Activated T-helper 1 cell treated with anti-CD3 and anti-CD28 coated beads, Interleukin-2, amount 50 U/mL, for 16 hours (primary cell): ENCODE results near the gene TESK2.
"Not testable (repeated sequence)": the region's sequence is repeated elsewhere in the genome, so short reads cannot be mapped to it uniquely, and the experiment has no call there.

Experiments used
- DNase-seq, 2 donors: peaks; one replicate each; pipeline ENCODE4 v3.0.0-alpha.2; 2020; ENCODE audit warnings: low read depth in 1 of 2, low spot score in 1 of 2

TESK2 gene

DNA sequence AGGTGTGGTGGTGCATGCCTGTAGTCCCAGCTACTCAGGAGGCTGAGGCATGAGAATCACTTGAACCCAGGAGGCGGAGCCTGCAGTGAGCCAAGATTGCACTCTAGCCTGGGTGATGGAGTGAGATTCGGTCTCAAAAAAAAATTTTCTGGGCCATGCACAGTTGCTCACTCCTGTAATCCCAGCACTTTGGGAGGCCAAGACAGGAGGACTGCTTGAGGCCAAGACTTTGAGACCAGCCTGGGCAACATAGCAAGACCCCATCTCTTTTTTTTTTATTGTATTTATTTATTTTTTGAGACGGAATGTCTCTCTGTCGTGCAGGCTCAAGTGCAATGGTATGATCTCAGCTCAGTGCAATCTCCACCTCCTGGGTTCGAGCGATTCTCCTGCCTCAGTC lies 16.8 kb downstream of the TESK2 start:
- DNase-seq: not testable (repeated sequence)

DNA sequence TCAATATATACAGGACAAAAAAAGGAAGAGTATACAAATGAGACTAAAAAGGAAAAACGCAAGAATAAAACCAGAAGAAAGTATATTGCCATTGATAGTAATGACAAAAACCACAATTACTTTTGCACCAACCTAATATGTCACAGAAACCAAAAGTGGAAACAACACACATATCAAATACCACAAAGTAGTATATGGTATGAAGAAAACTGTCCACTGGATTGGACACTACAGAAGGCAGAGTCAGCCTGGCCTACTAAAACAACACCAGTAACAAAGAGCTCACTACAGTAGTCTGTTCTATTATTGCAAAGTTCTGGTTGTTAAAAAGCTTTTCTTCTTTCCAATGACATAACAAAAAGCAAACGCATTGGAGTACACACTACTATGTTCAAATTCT lies 17.7 kb downstream of the TESK2 start:
- no peak for DNase-seq

DNA sequence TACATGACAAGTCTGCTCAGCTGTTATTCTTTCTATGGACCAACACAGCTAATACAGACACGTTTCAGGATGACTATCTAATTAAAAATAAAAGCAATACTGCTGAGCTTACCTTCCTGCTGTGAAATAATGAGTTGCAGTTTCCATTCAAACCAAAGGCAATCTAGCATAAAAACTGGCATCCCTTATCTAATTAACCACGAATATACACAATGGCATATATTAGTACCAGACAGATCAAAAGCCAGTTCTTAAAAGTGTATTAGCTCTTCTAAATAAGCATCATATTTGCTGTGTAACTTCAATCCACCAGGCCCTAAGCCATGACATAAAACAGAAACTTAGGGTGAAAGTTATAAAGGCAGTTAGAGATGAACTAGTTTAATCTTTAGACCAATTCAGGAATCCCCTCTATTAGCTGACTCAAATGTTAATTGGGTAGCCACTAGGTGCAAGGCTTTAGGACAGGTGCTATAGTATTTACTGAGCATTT lies 20.6 kb downstream of the TESK2 start:
- no peak for DNase-seq

DNA sequence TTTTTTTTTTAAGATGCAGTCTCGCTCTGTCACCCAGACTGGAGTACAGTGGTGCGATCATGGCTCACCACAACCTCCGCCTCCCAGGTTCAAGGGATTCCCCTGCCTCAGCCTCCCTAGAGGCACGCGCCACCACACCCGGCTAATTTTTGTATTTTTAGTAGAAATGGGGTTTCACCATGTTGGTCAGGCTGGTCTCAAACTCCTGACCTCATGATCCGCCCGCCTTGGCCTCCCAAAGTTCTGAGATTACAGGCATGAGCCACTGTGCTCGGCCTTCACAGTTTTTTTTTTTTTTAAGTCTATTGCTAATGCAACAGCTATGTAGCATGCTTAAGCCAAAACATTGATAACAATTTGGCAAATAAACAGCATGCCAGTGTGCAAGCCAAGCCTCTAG lies 23.6 kb downstream of the TESK2 start:
- not testable (repeated sequence) for DNase-seq

DNA sequence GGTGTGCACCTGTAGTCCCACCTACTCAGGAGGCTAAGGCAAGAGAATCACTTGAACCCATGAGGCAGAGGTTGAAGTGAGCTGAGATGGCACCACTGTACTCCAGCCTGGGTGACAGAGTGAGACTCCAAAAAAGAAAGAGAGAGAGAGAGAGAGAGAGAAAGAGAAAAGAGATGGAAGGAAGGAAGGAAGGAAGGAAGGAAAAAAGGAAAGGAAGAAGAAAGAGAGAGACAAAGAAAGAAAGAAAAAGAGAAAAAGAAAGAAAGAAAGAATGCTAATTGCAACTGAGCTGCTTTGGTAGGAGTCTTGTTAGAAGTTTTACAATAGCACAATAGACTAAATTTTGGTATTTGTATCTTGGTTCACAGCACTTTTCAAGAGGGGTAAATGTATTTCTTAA lies 25.7 kb downstream of the TESK2 start:
- DNase-seq: no peak

DNA sequence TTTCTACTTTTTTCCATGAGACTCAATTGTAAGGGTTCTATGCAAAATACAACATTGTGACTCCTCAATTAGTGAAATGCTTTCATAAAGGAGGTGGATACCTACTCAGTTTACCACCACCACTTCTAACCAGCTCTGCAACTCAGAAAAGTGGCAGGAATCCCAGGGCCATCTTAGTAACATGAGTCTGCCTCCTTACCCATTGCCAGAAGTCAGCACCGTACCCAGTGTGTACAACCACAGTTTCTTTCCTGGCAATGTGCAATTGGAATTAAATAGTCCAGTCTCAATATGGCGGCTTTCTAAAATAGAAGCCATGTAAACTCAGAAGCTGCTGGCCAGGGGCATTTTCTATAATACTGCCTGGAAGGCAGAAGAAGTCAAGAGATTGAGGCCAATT lies 32.1 kb downstream of the TESK2 start:
- DNase-seq: no peak

DNA sequence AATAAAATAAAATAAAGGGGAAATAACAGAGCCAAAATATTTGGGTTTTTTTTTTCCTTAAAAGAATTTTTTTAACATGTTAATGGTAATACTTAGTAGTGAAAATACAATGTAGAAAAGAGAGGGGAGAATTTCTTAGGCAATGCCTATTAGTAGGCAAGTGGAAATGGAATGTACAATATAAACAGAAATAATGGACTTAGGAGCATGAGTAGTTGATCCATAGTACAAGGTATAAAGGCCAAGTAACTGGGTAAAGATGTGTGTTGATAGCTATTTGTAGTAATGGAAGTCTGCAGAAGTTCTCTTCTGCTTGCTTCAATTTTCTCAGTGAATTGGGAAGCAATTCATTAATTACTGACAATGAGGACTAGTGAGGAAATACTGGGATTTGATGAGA lies 34.4 kb downstream of the TESK2 start:
- DNase-seq: no peak

DNA sequence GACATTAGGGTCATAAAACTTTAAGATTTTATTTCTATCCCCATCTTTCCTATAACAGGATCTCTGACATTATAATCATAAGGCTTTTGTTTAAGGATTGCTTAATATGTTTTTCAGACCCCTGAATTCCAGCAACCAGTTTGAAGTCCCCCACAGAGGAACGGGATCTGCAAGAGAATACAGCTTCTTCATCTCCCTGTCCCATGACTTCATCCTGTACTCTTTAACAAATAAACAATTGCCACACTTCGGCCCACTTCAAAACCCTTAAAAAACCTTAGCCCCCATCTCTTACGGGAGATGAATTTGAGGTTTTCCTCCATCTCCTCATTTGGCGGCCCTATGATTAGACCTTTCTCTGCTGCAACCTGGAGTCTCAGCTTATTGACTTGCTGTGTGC lies 35.8 kb downstream of the TESK2 start:
- DNase-seq: no peak

DNA sequence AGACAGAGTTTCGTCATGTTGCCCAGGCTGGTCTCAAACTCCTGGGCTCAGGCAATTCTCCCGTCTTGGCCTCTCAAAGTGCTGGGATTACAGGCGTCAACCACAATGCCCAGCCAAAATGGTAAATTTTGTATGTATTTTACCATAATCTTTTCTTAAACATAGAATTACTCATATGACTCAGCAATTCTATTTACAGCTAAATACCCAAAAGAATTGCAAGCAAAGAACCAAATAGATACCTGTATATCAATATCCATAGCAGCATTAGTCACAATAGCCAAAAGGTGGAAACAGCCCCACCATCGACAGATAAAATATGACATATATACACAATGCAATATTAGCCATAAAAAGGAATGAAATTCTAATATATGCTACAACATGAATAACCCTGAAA lies 36.5 kb downstream of the TESK2 start:
- DNase-seq: no peak

DNA sequence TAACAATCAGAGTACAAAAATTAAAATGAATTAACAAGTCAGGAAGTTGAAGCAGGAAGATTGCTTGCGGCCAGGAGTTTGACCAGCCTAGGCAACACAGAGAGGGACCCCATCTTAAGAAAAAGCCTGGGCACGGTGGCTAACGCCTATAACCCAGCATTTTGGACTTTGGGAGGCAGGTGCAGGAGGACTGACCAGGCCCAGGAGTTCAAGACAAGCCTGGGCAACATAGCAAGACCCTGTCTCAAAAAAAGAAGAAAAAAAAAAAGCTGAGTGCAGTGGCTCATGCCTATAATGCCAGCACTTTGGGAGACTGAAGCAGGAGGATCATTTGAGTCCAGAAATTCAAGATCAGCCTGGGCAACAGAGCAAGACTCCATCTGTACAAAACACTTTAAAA lies 38.5 kb downstream of the TESK2 start:
- DNase-seq: no peak

DNA sequence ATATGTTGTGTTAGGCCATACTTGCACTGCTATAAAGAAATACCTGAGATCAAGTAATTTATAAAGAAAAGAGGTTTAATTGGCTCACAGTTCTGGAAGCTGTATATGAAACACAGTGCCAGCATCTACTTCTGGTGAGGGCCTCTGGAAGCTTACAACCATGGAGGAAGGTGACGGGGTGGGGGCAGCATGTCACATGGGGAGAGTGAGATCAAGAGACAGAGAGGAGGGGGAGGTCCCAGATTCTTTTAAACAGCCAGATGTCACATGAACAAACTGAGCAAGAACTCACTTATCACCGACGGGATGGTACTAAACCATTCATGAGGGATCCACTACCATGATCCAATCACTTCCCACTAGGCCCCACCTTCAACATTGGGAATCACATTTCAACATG lies 42.6 kb downstream of the TESK2 start:
- DNase-seq: no peak

DNA sequence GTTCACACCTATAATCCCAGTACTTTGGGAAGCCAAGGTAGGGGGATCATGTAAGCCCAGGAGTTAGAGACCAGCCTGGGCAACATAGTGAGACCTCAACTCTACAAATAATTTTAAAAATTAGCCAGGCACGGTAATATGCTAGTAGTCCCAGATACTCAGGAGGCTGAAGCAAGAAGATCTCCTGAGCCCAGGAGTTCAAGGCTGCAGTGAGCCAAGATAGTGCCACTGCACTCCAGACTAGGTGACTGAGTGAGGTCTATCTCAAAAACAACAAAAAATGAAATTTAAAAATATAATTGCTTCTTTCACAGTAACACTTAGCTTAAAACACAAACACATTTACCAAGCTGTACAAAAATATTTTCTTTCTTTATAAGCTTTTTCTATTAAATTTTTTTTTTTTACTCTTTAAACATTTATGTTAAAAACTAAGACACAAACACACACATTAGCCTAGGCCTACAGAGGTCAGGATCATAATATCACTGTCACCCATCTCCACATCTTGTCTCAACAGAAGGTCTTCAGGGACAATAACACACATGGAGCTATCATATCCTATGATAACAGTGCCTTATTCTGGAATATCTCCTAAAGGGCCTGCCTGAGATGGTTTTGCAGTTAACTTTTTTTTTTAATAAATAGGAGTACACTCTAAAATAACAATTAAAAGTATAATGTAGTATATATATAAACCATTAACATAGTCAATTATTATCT lies 43.9 kb downstream of the TESK2 start:
- no peak for DNase-seq

DNA sequence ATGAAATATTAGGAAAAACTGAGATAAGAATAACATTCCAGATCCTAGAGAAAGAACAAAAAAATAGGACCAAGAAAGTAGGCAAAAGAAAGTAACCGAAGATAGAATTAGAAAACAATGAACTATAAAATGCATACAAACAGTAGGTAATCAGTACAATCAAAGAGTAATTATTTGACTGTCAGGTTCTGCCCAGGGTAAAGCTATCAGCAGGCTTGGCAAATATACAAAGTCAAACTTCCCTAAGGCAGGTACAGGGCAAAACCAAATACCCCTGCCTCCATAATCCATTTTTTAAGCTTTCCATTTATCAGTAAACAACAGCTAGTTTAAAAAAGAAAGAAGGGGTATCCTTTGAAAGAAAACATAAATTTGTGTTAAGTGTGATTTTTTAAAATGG lies 44.4 kb downstream of the TESK2 start:
- no peak for DNase-seq

DNA sequence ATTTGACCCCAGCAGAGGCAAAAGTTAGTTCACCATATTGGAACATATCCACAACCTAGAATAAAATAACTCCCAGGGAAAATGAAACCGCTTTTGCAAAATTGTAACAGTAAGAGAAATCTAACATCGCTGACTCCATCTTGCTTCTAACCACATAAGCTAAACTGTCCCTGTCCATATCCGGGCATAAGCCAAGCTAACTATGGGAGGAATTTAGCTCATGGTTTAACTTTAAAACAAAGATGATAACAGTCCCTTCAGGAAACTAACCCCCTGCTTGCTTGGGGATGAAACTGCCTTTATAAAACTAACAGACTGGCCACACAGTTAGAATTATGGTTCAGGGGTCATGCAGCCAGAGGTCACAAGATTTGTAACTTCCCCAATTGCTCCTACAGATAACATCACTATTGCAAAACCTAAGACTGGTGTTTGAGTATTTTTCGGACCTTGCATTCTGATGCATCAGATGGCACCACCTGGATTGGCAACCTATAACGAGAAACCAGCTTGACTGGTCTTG lies 46.3 kb downstream of the TESK2 start:
- no peak for DNase-seq

DNA sequence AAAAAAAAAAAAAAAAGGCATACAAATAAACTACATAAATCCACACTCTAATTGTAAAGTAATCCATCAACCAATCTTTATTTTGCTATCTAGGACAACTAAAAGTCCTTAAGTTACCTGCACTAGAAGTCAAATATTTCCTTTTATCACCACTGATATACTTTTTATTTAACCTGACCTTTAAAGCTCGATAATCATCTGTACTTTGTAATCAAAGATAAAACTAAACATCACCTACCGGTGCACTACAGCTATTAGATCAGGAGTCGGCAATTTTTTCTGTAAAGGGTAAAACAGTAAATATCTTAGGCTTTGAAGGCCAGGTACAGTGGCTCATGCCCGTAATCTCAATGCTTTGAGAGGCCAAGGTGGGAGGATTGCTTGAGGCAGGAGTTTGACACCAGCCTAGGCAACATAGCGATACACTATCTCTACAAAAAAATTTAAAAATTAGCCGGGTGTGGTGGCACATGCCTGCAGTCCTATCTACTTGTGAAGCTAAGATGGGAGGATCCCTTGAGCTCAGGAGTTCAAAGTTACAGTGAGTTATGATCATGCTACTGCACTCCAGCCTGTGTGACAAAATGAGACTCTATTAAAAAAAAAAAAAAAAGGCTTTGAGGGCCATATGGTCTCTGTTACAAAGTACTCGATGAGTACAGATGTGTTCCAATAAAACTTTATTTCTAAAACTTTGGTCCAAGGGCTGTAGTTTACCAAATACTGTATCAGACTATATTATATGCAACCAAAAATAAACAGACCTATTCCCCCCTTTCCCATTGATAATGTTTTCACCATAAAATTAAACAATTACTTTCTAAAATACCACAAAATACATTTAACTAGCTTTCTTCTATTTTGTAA lies 47.1 kb downstream of the TESK2 start:
- no peak for DNase-seq

DNA sequence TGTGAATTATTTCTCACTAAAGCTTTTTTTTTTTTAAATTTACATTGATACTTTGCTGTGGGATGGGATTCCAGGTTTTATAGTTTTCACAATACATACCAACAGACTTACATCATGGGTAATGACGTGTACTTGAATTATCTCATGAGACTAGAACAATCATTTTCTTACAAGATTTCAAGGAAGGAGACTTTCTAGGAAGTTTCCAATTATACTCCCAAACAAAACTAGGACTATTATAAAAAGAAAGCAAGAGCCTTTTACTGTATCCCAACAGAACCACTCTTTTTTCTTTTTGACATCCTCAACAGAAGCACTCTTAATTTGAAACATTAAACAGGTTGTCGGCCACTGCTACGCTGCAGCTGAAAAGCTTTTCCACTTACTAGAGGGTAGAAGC lies 48.7 kb downstream of the TESK2 start:
- DNase-seq: no peak

DNA sequence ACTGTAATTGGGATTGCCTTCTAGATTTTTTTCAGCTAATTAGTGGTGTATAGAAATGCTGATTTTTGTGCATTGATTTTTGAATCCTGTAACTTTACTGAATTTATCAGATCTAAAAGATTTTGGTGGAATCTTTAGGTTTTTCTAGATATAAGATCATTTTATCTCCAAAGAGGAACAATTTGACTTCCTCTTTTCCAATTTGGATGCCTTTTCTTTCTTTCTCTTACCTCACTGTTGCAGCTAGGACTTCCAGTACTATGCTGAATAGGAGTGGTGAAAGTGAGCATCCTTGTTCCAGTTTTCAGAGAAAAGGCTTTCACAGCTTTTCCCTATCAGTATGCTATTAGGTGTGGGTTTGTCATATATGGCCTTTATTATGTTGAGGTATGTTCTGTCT lies 53.6 kb downstream of the TESK2 start:
- DNase-seq: no peak

DNA sequence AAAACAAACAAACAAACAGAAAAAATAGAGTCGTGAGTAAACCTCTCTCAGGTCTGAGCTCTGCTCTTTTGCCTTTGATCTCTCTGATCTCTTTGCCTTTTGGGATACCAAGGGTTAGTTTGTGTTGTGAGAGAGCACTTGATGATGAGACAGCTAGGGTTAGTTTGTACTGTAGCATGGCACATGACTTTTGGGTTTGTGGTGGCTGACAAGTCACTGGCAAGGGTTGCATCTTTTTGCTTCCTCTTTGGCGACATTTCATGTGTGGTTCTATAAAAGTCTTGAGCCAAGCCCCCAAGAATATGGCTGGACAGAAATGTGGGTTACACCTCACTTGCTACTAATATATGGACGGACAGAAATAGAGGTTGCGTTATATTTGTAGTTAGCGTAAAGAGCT lies 60.5 kb downstream of the TESK2 start:
- DNase-seq: no peak

DNA sequence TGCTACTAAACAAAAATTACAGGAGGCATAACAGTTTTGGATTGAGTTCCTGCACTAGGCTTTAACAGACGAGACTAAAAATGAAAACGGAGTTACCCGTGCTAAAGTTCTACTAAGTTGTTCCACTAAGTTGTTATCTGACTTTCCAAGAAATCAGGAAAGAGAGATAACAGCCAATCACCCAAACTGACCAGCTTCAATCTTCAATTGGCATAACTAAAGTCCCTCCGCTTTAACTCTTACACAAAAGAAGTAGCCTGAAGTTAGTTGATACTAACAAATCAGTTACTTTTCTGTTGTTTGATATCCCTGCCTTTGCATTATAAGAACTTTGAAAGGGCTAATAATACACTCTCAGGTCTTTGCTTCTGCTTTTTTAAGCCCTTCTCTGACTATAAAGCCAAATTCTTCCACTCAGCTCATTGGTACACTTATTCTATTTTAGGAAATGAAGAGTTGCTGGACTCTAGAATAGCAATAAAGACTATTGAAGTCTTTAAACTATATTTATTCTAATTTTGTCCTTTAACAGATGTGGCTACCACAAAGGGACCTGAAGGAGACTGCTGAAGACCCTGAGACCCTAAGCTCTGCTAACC lies 61.3 kb downstream of the TESK2 start:
- no peak for DNase-seq

DNA sequence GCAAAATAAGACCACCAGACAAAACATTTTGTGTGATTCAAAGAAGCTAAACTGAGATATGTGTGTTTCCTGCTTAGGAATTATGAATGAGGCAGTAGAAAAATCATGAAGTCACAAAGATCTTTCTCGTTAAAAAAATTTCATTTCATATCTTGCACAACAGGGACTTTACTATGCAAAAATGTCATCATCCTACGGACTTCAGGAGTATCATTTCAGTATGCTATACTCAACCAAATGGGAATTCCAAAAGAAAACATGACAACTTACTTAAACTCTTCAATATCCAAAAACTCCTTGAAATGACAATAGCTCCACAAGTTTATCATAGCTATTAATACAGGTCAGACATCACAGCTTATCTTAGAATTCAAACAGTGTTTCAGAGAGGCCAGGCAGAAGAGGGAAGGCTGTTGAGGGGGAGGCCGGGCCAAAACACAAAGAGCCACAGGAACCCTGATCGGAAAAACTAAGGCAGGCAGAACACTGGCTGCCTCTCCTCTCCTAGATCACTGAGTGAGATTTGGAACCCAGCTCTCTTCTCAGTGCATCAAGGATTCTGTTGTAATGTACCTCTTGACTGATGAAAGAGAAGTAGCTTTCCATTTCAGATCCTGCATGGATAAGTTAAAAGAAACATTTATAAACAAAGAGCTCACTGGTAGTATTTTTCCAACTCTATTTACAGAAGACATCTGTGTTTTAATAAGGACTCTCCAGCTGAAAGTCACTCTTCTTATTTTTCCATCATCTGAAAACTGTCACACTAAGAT lies 66.9 kb downstream of the TESK2 start:
- no peak for DNase-seq

DNA sequence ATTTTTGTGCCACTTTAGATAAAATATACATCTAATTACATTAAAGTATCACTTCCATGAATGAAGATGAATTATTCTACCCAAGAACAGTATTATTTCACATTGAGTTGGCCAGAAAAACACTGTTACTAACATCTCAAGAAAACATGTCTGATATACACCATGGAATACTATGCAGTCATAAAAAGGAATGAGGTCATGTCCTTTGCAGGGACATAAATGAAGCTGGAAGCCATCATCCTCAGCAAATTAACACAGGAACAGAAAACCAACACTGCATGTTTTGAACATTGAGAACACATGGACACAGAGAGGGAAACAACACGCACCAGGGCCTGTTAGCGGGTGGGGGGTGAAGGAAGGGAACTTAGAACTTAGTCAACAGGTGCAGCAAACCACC lies 69.0 kb downstream of the TESK2 start:
- DNase-seq: no peak
